Upper lobe of left lung (tissue), 6 donors: Measurements from ENCODE around the gene MAP3K3. TPM values are rescaled to one million over a fixed set of nuclear protein-coding genes. Genes with fewer than 3 reads are reported as not detected.
A peak's percentile ranks its signal among the peaks of the same experiment; 100 is the strongest.

Source experiments
- ATAC-seq, 2 donors: fragments of 200-7000 bp; cut with Tn5 transposase; one replicate each; pipeline ENCODE4 v1.9.1; 2022; ENCODE audit warnings: mild to moderate bottlenecking in 2 of 2, moderate library complexity in 2 of 2; ENCODE audit not compliant: low FRiP score in 2 of 2
- DNase-seq, 2 donors: peaks; one replicate each; pipeline ENCODE4 v3.0.0-alpha.2; 2019 to 2020
- H3K27ac ChIP-seq, 4 donors: fragments of 200-600 bp; sonication (generic); one replicate each; pipeline ENCODE4 v1.5.1; 2016 to 2019
- H3K27me3 ChIP-seq, 4 donors: fragments of 200-600 bp; sonication (generic); one replicate each; pipeline ENCODE4 v1.5.1; 2017 to 2019
- H3K36me3 ChIP-seq, 4 donors: fragments of 200-600 bp; sonication (generic); one replicate each; pipeline ENCODE4 v1.5.1; 2016 to 2019
- H3K4me1 ChIP-seq, 4 donors: fragments of 200-600 bp; sonication (generic); one replicate each; pipeline ENCODE4 v1.5.1; 2018 to 2019
- H3K4me3 ChIP-seq, 4 donors: fragments of 200-600 bp; sonication (generic); one replicate each; pipeline ENCODE4 v1.5.1; 2017 to 2019; ENCODE audit warnings: mild to moderate bottlenecking in 2 of 4, moderate library complexity in 1 of 4
- H3K9me3 ChIP-seq, 4 donors: fragments of 200-600 bp; sonication (generic); one replicate each; pipeline ENCODE4 v1.5.1; 2018 to 2019
- EP300 ChIP-seq, 4 donors: sonication (generic); formaldehyde crosslinking; IDR thresholded peaks; one replicate each; pipeline ENCODE4 v1.5.1; 2017; ENCODE audit warnings: antibody characterized with exemption in 4 of 4, control low read depth in 2 of 4
- POLR2A ChIP-seq, 4 donors: fragments of 450-650 bp; IDR thresholded peaks; one replicate each; pipeline ENCODE4 v1.5.1; 2016 to 2017; ENCODE audit warnings: antibody characterized with exemption in 4 of 4, mild to moderate bottlenecking in 2 of 4
- POLR2AphosphoS5 ChIP-seq, 2 donors: sonication (generic); formaldehyde crosslinking; IDR thresholded peaks; one replicate each; pipeline ENCODE4 v1.5.1; 2017; ENCODE audit warnings: antibody characterized with exemption in 2 of 2
- WGBS, 2 donors: methylation state at CpG; one replicate each; pipeline ENCODE4 v1.1.5; 2017 to 2018; 5-methylcytosine and 5-hydroxymethylcytosine counted together
- total RNA-seq, 6 donors: library from RNA; depleted of rRNA in 4 of 6; stranded (reverse); fragments of >200 nt in 4 of 6; gene quantifications; one replicate each; pipeline versions ENCODE4 v1.1.0 to v1.2.1, GENCODE V29; 2016 to 2021
- TF ChIP-seq, protein P1 (sequence below), 6 experiments: fragments of 450-650 bp in 4 of 6; fragments of 200-600 bp in 2 of 6; sonication (generic) in 2 of 6; IDR thresholded peaks; one replicate each; pipeline ENCODE4 v1.5.1; 2016 to 2019; ENCODE audit warnings: antibody characterized with exemption in 6 of 6
- donor health status: DM: no; HTN: no; CAD: no; lungs with moderate emphysema.
- donor health status: DM: no; HTN: yes; CAD: no; lungs with severe emphysema.

The MAP3K3 gene
- total RNA-seq, 6 donors from 2014 or later = 55.1 to 116 (median 60.4) TPM

DNA sequence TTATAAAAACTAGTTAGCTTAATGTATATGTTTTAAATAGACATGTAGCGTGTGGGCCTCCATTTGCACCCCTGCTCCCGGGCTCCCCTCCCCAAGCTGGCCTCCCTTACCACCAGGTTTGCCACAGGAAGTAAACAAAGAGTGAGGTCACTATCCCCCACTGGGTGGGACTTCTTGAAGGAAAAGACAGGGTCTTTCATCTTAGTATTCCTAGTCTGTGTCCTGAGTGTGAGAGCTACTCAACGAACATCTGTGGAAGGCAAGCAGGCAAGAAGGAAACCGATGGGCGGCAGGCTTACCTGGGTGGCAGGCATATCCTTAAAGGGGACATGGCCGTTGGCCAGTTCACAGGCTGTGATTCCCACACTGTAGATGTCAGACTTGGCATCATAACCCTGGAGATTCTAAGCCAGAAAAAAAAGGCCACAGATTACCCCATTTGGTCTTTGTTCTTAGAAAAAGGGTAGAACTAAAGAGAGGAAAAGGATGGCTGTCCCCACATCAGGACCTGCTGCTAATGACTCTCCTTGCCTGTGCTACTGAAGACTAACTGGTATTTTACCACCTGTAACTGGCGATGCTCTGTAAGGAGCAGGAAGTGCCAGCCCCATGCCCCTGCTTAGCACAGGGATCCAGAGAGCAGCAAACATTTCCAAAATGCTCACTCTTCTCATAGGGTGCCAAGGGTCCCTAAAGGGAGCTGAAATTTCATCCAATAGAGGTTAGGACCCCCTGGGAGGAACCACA is 84.3 kb downstream of the MAP3K3 start:
- ATAC-seq (no peak), DNase-seq (no peak)
- WGBS, 2 donors = 74 to 82% methylated on average over 3 to 7 of the region's 7 CpGs
- Histone ChIP-seq H3K4me1 (peaks cover 5 to 25% (median 8%) of the 10 kb centered on the region in 4 donors), H3K36me3 (peaks cover 5 to 72% (median 53%) of the 10 kb centered on the region in 4 donors), H3K9me3 (no peaks in the 10 kb centered on the region), H3K4me3 (no peak overlapping the region), H3K27me3 (no peaks in the 10 kb centered on the region), H3K27ac (peak overlapping the region in 1 of 4 donors; percentile 20)
- TF ChIP-seq POLR2A (IDR thresholded peaks at IDR 0.05) (no peak), POLR2AphosphoS5 (IDR thresholded peaks at IDR 0.05) (no peak), EP300 (IDR thresholded peaks at IDR 0.05) (no peak)
- TF ChIP-seq, protein P1, sequence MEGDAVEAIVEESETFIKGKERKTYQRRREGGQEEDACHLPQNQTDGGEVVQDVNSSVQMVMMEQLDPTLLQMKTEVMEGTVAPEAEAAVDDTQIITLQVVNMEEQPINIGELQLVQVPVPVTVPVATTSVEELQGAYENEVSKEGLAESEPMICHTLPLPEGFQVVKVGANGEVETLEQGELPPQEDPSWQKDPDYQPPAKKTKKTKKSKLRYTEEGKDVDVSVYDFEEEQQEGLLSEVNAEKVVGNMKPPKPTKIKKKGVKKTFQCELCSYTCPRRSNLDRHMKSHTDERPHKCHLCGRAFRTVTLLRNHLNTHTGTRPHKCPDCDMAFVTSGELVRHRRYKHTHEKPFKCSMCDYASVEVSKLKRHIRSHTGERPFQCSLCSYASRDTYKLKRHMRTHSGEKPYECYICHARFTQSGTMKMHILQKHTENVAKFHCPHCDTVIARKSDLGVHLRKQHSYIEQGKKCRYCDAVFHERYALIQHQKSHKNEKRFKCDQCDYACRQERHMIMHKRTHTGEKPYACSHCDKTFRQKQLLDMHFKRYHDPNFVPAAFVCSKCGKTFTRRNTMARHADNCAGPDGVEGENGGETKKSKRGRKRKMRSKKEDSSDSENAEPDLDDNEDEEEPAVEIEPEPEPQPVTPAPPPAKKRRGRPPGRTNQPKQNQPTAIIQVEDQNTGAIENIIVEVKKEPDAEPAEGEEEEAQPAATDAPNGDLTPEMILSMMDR (IDR thresholded peaks at IDR 0.05) = no peak

DNA sequence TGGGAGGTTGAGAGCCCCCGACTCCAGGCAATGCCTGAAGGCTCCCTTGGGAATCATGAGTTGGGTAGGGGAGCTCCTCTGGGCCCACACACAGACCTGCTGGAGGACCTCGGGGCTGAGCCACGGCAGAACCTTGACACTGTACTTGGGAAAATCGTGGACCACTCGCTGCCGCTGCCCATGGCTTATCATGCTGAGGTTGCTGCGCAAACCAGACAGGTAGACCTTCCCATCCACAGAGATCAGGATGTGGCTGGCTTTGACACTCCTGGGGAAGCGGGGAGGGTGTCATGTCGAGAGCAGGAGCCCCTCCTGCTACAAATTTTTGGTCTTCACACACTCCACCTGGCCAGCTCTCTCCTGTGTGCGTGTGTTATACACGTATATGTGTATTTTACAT is 84.9 kb downstream of the MAP3K3 start:
- DNase-seq (no peak), ATAC-seq (no peak)
- H3K36me3 ChIP-seq = peaks cover 5 to 78% (median 58%) of the 10 kb centered on the region in 4 donors
- no peaks in the 10 kb centered on the region for H3K27me3 ChIP-seq
- H3K4me3 ChIP-seq = no peak overlapping the region
- TF ChIP-seq, protein P1 (IDR thresholded peaks at IDR 0.05) = no peak
- TF ChIP-seq EP300 (IDR thresholded peaks at IDR 0.05) (no peak), POLR2AphosphoS5 (IDR thresholded peaks at IDR 0.05) (no peak), POLR2A (IDR thresholded peaks at IDR 0.05) (no peak)
- H3K4me1 ChIP-seq = peaks cover 3 to 18% (median 3%) of the 10 kb centered on the region in 4 donors
- WGBS, 2 donors = 72 to 91% methylated on average over 4 to 11 of the region's 11 CpGs
- H3K9me3 ChIP-seq = no peaks in the 10 kb centered on the region
- H3K27ac ChIP-seq = no peak overlapping the region

DNA sequence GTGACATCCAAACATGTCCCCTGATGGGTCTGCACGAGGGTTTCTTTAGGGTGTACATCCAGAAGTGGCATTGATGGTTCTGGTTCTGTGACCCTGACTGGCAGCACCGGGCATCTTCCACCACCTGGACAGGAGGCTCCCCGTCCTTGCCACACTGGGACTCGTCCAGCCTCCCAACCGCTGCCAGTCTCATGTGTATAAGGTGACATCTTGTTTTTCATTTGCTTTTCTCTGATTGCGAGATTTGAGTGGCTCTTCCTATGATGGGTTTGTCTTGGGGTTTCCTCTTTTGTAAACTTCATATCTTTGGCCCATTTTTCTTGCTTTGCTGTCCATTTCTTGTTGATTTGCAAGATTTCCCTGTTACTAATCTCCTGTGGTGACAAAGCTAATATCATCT is 86.9 kb downstream of the MAP3K3 start:
- 85 to 96% methylated on average over 6 of the region's 6 CpGs for WGBS, 2 donors
- ATAC-seq (no peak), DNase-seq (no peak)
- Histone ChIP-seq H3K4me1 (peaks cover 3 to 13% (median 3%) of the 10 kb centered on the region in 4 donors), H3K9me3 (no peaks in the 10 kb centered on the region), H3K27ac (no peak overlapping the region), H3K36me3 (peaks cover 5 to 88% (median 65%) of the 10 kb centered on the region in 4 donors), H3K27me3 (no peaks in the 10 kb centered on the region), H3K4me3 (no peak overlapping the region)
- TF ChIP-seq, protein P1 (IDR thresholded peaks at IDR 0.05) = no peak
- TF ChIP-seq POLR2A (IDR thresholded peaks at IDR 0.05) = no peak
- TF ChIP-seq EP300 (IDR thresholded peaks at IDR 0.05) = no peak
- no peak for TF ChIP-seq POLR2AphosphoS5 (IDR thresholded peaks at IDR 0.05)

DNA sequence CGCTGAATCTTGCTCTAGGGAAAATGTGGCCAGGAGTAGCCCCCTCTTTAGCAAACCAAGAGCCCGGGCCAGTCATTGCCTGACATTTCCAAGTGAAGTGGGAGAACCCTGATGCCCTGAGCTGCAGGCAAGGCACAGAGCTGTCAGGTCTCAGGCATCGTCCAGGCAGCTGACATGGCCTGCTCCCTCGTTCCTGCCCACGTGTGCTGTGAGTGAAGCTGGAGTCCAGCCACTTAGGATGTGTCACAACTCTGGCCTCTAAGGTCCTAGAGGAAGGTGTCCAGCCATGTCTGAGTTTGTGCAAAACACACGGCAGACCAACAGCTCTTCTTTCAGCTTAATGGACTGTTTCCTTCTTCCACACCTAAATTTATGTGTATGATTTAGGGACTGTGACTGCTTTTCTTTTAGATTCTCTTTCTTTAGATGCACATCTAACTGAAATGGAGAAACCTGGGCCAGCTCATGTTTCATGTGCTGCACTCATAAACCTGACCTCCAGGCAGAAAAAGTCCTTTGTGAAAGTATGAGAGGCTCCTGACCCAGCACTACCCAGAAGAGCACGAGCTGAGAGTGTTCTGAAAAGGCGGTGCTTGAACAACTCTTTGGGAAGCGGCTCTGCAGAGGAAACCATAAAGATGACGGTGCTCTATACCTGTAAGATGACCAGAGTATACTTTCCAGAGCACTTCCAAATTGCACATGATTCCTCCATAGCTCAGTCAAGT is 92.5 kb downstream of the MAP3K3 start:
- Histone ChIP-seq H3K4me1 (no peaks in the 10 kb centered on the region), H3K4me3 (no peak overlapping the region), H3K27me3 (no peaks in the 10 kb centered on the region), H3K9me3 (no peaks in the 10 kb centered on the region), H3K27ac (no peak overlapping the region), H3K36me3 (peaks cover 5 to 59% (median 37%) of the 10 kb centered on the region in 4 donors)
- 77 to 81% methylated on average over 10 of the region's 10 CpGs for WGBS, 2 donors
- no peak for TF ChIP-seq POLR2AphosphoS5 (IDR thresholded peaks at IDR 0.05)
- no peak for TF ChIP-seq EP300 (IDR thresholded peaks at IDR 0.05)
- no peak for TF ChIP-seq POLR2A (IDR thresholded peaks at IDR 0.05)
- TF ChIP-seq, protein P1 (IDR thresholded peaks at IDR 0.05) = no peak
- DNase-seq (no peak), ATAC-seq (no peak)
